ENCODE data around the gene S1PR2. TPM values are rescaled to one million over a fixed set of nuclear protein-coding genes. Genes with fewer than 3 reads are reported as not detected.
"Not testable (repeated sequence)": the region's sequence is repeated elsewhere in the genome, so short reads cannot be mapped to it uniquely, and the experiment has no call there.

The S1PR2 gene
- total RNA-seq, 1 donor from 2014 or later, result 2.5 TPM

DNA sequence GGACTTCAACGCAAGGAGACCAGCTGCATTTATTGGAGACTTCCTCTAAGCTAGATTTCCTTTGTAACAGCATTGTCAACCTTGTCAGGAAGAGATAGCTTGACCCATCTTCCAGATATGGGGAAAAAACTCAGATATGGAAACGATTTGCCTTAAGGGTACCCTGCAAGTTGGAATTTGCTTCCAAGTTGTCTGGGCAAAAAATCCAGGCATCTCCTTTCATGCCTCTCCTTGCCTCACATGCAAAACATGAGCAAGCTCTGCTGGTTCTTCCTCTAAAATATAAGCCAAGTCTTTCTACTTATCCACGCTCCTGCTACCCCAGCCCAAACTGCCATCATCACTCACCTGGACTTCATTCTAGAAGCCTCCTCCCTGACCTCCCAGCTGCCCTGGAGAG, 30.0 kb downstream of the S1PR2 start:
- H3K4me3 ChIP-seq (ENCODE audit: low read depth, low read length), result no peak overlapping the region
- DNase-seq (ENCODE audit: low read depth), result no peak
- no peak for TF ChIP-seq CTCF (conservative IDR thresholded peaks at IDR 0.05; ENCODE audit: low read depth, low read length)

GRCh38 chr19:10200101-10200500, 31.0 kb downstream of the S1PR2 start:
- H3K4me3 ChIP-seq (ENCODE audit: low read depth, low read length); DNase-seq (ENCODE audit: low read depth): not testable (repeated sequence)

DNA sequence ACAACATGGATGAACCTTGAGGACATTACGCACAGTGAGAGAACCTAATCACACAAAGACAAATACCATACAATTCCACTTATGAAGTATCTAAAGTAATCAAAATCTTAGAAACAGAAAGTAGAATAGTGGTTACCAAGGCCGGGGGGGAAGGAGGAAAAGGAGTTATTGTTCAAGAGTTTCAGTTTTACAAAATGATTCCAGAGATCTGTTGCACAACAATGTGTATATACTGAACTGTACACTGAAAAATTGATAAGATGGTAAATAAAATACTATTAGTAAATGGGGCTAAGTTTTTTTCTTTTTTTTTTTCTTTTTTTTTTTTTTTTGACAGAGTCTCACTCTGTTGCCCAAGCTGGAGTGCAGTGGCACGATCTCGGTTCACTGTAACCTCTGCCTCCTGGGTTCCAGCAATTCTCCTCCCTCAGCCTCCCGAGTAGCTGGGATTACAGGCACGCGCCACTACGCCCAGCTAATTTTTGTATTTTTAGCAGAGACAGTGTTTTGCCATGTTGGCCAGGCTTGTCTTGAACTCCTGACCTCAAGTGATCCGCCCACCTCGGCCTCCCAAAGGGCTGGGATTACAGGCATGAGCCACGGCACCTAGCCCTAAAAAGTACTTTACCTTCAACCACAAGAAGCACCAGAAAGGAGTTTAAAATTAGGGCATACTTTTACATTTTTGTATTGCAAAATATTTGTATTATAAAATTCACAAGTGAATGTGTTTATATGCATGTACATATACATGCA, 32.1 kb downstream of the S1PR2 start:
- not testable (repeated sequence) for H3K4me3 ChIP-seq (ENCODE audit: low read depth, low read length); DNase-seq (ENCODE audit: low read depth)

DNA sequence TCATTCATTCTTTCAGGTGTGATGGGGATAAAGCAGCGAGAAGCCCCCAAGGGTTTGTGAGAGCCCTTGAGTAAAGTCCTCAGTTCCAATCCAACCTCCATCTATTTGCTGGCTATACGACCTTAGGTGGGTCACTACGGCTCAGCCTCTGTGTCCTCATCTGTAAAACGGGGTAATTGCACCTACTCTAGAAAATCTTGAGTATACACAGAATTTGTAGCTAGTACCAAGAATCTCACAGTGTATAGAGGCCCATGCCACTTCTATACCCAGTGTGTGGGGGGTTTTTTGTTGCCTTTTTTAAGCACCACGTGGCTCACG, 36.0 kb downstream of the S1PR2 start:
- no peak for DNase-seq (ENCODE audit: low read depth)
- no peak for TF ChIP-seq CTCF (conservative IDR thresholded peaks at IDR 0.05; ENCODE audit: low read depth, low read length)
- peak overlapping the region; percentile 96 for H3K4me3 ChIP-seq (ENCODE audit: low read depth, low read length)

DNA sequence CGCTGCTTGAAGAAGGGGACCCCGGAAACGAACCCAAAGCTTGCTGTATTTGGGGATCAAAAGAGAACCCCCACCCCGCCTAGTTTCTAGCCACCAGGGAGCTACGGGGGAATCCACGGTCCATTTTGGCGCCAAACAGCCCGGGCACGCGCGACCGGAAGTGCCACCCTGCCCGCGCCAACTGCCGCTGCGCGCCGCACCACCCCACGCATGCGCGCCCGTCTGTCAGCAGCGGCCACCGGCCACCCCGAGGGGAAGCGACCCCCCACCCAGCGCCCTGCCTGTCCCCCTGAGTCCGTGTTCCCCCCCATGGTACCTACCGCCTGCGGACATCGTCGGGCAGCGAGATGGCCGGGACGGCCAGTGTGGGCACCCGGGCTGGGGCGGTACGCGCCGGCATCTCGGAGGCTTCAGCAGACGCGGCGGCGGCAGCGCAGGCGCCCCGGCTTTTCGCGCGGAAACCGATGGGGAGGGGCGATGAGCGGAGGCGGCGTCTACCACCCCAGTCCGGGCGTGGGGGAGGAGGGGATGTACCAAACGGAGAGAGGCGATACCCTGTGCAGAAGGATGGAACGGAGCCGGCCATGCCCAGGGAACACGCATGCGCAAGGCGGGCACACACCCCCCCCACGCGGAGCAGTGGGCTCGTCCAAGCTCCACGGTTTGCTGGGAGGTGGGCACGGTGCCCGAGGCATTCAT, 36.5 kb downstream of the S1PR2 start, which contains the start of gene DNMT1:
Gene DNMT1 (minus strand): TSS at position 454 of the 699 bp plus-strand sequence. CDS start 54 bp downstream, at position 400.
- H3K4me3 ChIP-seq (ENCODE audit: low read depth, low read length), result peak within 1 kb of the TSS; percentile 96
- no peak for TF ChIP-seq CTCF (conservative IDR thresholded peaks at IDR 0.05; ENCODE audit: low read depth, low read length)
- peak; percentile 54 for DNase-seq (ENCODE audit: low read depth)

DNA sequence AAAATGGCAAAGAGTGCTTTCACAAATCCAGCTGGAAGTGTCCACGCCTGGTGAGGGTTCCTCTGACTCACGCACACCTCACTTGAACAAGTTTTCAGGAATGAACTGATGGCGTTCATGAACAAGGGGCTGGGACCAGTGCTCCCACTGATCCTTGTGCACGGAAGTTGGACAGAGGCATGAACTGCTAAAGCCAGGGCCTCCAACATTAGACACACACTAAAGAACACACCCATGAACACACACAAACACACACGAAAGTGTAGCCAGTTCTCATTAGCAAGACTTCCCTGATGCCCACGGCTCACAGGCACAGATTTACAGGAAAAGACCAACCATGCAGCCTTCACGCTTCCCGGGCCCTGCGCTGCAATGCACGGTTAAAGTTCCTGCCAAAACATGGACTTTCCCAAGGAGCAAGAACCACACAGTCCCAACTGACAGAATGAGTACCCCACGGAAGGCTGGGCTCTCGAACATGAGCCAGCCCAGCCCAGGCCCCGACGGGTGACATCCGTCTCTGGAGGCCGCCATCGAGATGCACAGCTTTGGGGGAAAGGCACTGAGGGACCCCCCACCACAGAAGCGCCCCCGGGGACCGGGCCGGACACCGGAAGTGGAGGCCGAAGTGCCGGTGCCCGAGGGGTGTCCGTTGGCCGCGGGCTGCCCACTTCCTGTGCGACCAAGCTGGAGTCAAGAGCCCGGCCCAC, 37.2 kb downstream of the S1PR2 start:
- peak overlapping the region; percentile 96 for H3K4me3 ChIP-seq (ENCODE audit: low read depth, low read length)
- DNase-seq (ENCODE audit: low read depth), result no peak
- TF ChIP-seq CTCF (conservative IDR thresholded peaks at IDR 0.05; ENCODE audit: low read depth, low read length), result no peak

GRCh38 chr19:10192922-10193321, 38.2 kb downstream of the S1PR2 start:
- no peak for DNase-seq (ENCODE audit: low read depth)
- no peak overlapping the region for H3K4me3 ChIP-seq (ENCODE audit: low read depth, low read length)
- no peak for TF ChIP-seq CTCF (conservative IDR thresholded peaks at IDR 0.05; ENCODE audit: low read depth, low read length)
